Cerebellar cortex (tissue), 1 donor: ENCODE data around the gene METTL2A.
A peak's percentile ranks its signal among the peaks of the same experiment; 100 is the strongest.
"Not testable (repeated sequence)": the region's sequence is repeated elsewhere in the genome, so short reads cannot be mapped to it uniquely, and the experiment has no call there.

Experiments used
- DNase-seq: peaks from one replicate; pipeline ENCODE4 v3.0.0-alpha.2; 2015; ENCODE audit warnings: low spot score

Gene METTL2A

GRCh38 chr17:62473030-62473982, 49.6 kb downstream of the METTL2A start:
- peak; percentile 14 for DNase-seq

- peak; percentile 16 for DNase-seq
Measured at GRCh38 chr17:62477111-62477510, 53.4 kb downstream of the METTL2A start.

- DNase-seq = peak; percentile 11
Measured at GRCh38 chr17:62477718-62478408, 54.2 kb downstream of the METTL2A start.

- peak; percentile 58 for DNase-seq
Measured at GRCh38 chr17:62478424-62478879, 54.8 kb downstream of the METTL2A start, which contains the start of gene TLK2. Gene TLK2, plus strand, starts transcription at chr17:62478825. Its CDS starts 2,301 bp downstream, at chr17:62481126.

GRCh38 chr17:62478880-62479638, 55.4 kb downstream of the METTL2A start:
- peak; percentile 12 for DNase-seq

- peak; percentile 17 for DNase-seq
Measured at GRCh38 chr17:62479639-62480258, 56.1 kb downstream of the METTL2A start.

GRCh38 chr17:62482553-62482952, 58.9 kb downstream of the METTL2A start:
- DNase-seq = not testable (repeated sequence)

- not testable (repeated sequence) for DNase-seq
Measured at GRCh38 chr17:62490990-62491389, 67.3 kb downstream of the METTL2A start.

GRCh38 chr17:62493049-62493655, 69.5 kb downstream of the METTL2A start:
- not testable (repeated sequence) for DNase-seq

- not testable (repeated sequence) for DNase-seq
Measured at GRCh38 chr17:62494073-62494472, 70.4 kb downstream of the METTL2A start.

GRCh38 chr17:62496344-62496743, 72.6 kb downstream of the METTL2A start:
- not testable (repeated sequence) for DNase-seq

- not testable (repeated sequence) for DNase-seq
Measured at GRCh38 chr17:62498796-62499195, 75.1 kb downstream of the METTL2A start.
